HEK293 (cell line): ENCODE measurements around the gene MMP11.

ENCODE experiments used
- CTCF ChIA-PET: fragments of 350-600 bp; formaldehyde crosslinking; extraction: SDS; loops from one replicate; lab custom pipeline; 2021; ENCODE audit warnings: antibody characterized with exemption; lab: Yijun Ruan, JAX
- POLR2A ChIA-PET: fragments of 300-600 bp; formaldehyde crosslinking; extraction: SDS; loops from one replicate; lab custom pipeline; 2020; ENCODE audit warnings: antibody characterized with exemption, inconsistent platforms; lab: Yijun Ruan, JAX
- H3K27ac ChIP-seq: fragments of 200-500 bp; sonication (Bioruptor generic); 2 replicates; pipeline ENCODE4 v1.5.1; 2014; ENCODE audit warnings: low read depth, low read length, control low read depth, inconsistent platforms; ENCODE audit errors: extremely low read depth
- H3K36me3 ChIP-seq, 2 experiments: fragments of 200-500 bp in 1 of 2; sonication (Bioruptor generic) in 1 of 2; 1 replicate in 1 of 2; 2 replicates in 1 of 2; pipeline ENCODE4 v1.5.1; 2014 to 2017; ENCODE audit warnings: inconsistent platforms in 2 of 2, low read length in 2 of 2; ENCODE audit not compliant: control insufficient read depth in 2 of 2, insufficient read depth in 1 of 2
- H3K4me1 ChIP-seq: fragments of 200-500 bp; sonication (Bioruptor generic); 2 replicates; pipeline ENCODE4 v1.5.1; 2014; ENCODE audit warnings: mild to moderate bottlenecking, low read length, inconsistent platforms; ENCODE audit not compliant: control insufficient read depth, insufficient read depth
- H3K4me3 ChIP-seq: 2 replicates; pipeline ENCODE4 v1.5.1; 2011; ENCODE audit warnings: low read depth, mild to moderate bottlenecking, control low read depth, low read length, moderate library complexity
- H3K9me3 ChIP-seq: fragments of 200-500 bp; sonication (Bioruptor generic); 2 replicates; pipeline ENCODE4 v1.5.1; 2014; ENCODE audit warnings: low read depth, low read length, inconsistent platforms; ENCODE audit not compliant: control insufficient read depth, insufficient read depth
- GLI2 ChIP-seq: fragments of 450-650 bp; formaldehyde crosslinking; IDR thresholded peaks from 2 replicates; pipeline ENCODE4; 2017; ENCODE audit warnings: missing biosample characterization, missing genetic modification characterization, low read depth, borderline replicate concordance
- HOXA7 ChIP-seq: sonication (generic); formaldehyde crosslinking; IDR thresholded peaks from 2 replicates; pipeline ENCODE4 v1.8.1; 2022; ENCODE audit warnings: missing genetic modification reagents, borderline replicate concordance
- KLF16 ChIP-seq: fragments of 450-650 bp; formaldehyde crosslinking; IDR thresholded peaks from 2 replicates; pipeline ENCODE4 v1.5.1; 2017; ENCODE audit warnings: missing biosample characterization, missing genetic modification characterization
- MZF1 ChIP-seq: fragments of 450-650 bp; formaldehyde crosslinking; IDR thresholded peaks from 2 replicates; pipeline ENCODE4 v1.5.1; 2017; ENCODE audit warnings: missing biosample characterization, missing genetic modification characterization, borderline replicate concordance
- PRDM1 ChIP-seq: fragments of 450-650 bp; formaldehyde crosslinking; IDR thresholded peaks from 2 replicates; pipeline ENCODE4; 2016; ENCODE audit warnings: missing biosample characterization, missing genetic modification characterization
- REPIN1 ChIP-seq: fragments of 450-650 bp; formaldehyde crosslinking; IDR thresholded peaks from 2 replicates; pipeline ENCODE4 v1.5.1; 2017; ENCODE audit warnings: missing biosample characterization, missing genetic modification characterization, low read depth
- SALL2 ChIP-seq: fragments of 450-650 bp; formaldehyde crosslinking; IDR thresholded peaks from 2 replicates; pipeline ENCODE4 v1.5.0; 2017; ENCODE audit warnings: missing biosample characterization, mild to moderate bottlenecking, missing genetic modification characterization, borderline replicate concordance
- ZBTB17 ChIP-seq: fragments of 450-650 bp; formaldehyde crosslinking; IDR thresholded peaks from 2 replicates; pipeline ENCODE4 v1.5.1; 2016; ENCODE audit warnings: missing biosample characterization, missing genetic modification characterization
- ZBTB7A ChIP-seq: fragments of 450-650 bp; formaldehyde crosslinking; IDR thresholded peaks from 2 replicates; pipeline ENCODE4 v1.5.1; 2016; ENCODE audit warnings: low read depth, missing biosample characterization, missing genetic modification characterization
- ZFP3 ChIP-seq: fragments of 450-650 bp; formaldehyde crosslinking; IDR thresholded peaks from 2 replicates; pipeline ENCODE4 v1.5.1; 2016; ENCODE audit warnings: low read depth, missing biosample characterization, missing genetic modification characterization
- ZFP41 ChIP-seq: fragments of 450-650 bp; formaldehyde crosslinking; IDR thresholded peaks from 2 replicates; pipeline ENCODE4 v1.5.1; 2016; ENCODE audit warnings: missing biosample characterization, missing genetic modification characterization, borderline replicate concordance
- ZFP69B ChIP-seq: fragments of 450-650 bp; formaldehyde crosslinking; IDR thresholded peaks from 2 replicates; pipeline ENCODE4 v1.5.1; 2016; ENCODE audit warnings: missing biosample characterization, missing genetic modification characterization
- ZNF10 ChIP-seq: fragments of 450-650 bp; formaldehyde crosslinking; IDR thresholded peaks from 2 replicates; pipeline ENCODE4 v1.5.1; 2017; ENCODE audit warnings: missing biosample characterization, missing genetic modification characterization
- ZNF148 ChIP-seq: fragments of 450-650 bp; formaldehyde crosslinking; IDR thresholded peaks from 2 replicates; pipeline ENCODE4 v1.5.0; 2017; ENCODE audit warnings: missing biosample characterization, missing genetic modification characterization, borderline replicate concordance
- ZNF274 ChIP-seq, 2 experiments: fragments of 200-500 bp in 1 of 2; fragments of 450-650 bp in 1 of 2; sonication (Bioruptor generic) in 1 of 2; formaldehyde crosslinking in 1 of 2; IDR thresholded peaks; 2 replicates each; pipeline versions ENCODE4 v1.5.1 to v1.6.1; 2014 to 2016; ENCODE audit warnings: borderline replicate concordance in 1 of 2, inconsistent platforms in 1 of 2, low read length in 1 of 2, missing biosample characterization in 1 of 2, missing genetic modification characterization in 1 of 2
- ZNF302 ChIP-seq: fragments of 450-650 bp; formaldehyde crosslinking; IDR thresholded peaks from 2 replicates; pipeline ENCODE4 v1.5.1; 2016; ENCODE audit warnings: missing biosample characterization, missing genetic modification characterization, low read depth
- ZNF48 ChIP-seq: fragments of 450-650 bp; formaldehyde crosslinking; IDR thresholded peaks from 2 replicates; pipeline ENCODE4 v1.5.1; 2016; ENCODE audit warnings: missing biosample characterization, missing genetic modification characterization
- ZNF548 ChIP-seq: fragments of 450-650 bp; formaldehyde crosslinking; IDR thresholded peaks from 2 replicates; pipeline ENCODE4 v1.5.1; 2016; ENCODE audit warnings: missing biosample characterization, missing genetic modification characterization
- ZNF701 ChIP-seq: fragments of 450-650 bp; formaldehyde crosslinking; IDR thresholded peaks from 2 replicates; pipeline ENCODE4 v1.5.1; 2016; ENCODE audit warnings: missing biosample characterization, missing genetic modification characterization
- ZNF747 ChIP-seq: fragments of 450-650 bp; formaldehyde crosslinking; IDR thresholded peaks from 2 replicates; pipeline ENCODE4 v1.5.1; 2016; ENCODE audit warnings: missing biosample characterization, missing genetic modification characterization
- ZXDB ChIP-seq: fragments of 450-650 bp; formaldehyde crosslinking; IDR thresholded peaks from 2 replicates; pipeline ENCODE4 v1.5.1; 2016; ENCODE audit warnings: missing biosample characterization, missing genetic modification characterization
- TF ChIP-seq, protein P1 (sequence below): fragments of 450-650 bp; IDR thresholded peaks from 2 replicates; pipeline ENCODE4 v1.5.1; 2018; ENCODE audit warnings: missing biosample characterization, mild to moderate bottlenecking, missing genetic modification characterization
- TF ChIP-seq, protein P2 (sequence below): IDR thresholded peaks from 2 replicates; pipeline ENCODE4 v1.6.1; 2011; ENCODE audit warnings: mild to moderate bottlenecking, low read depth, low read length, borderline replicate concordance
- TF ChIP-seq, protein P3 (sequence below): fragments of 450-650 bp; formaldehyde crosslinking; IDR thresholded peaks from 2 replicates; pipeline ENCODE4 v1.5.1; 2016; ENCODE audit warnings: missing biosample characterization, missing genetic modification characterization

MMP11 gene

GRCh38 chr22:23778577-23778900, 5.9 kb downstream of the MMP11 start:
- TF ChIP-seq ZNF701 (tag by site-specific recombination) = no peak
- no peak for TF ChIP-seq ZNF48 (tag by site-specific recombination)
- TF ChIP-seq, protein P1, sequence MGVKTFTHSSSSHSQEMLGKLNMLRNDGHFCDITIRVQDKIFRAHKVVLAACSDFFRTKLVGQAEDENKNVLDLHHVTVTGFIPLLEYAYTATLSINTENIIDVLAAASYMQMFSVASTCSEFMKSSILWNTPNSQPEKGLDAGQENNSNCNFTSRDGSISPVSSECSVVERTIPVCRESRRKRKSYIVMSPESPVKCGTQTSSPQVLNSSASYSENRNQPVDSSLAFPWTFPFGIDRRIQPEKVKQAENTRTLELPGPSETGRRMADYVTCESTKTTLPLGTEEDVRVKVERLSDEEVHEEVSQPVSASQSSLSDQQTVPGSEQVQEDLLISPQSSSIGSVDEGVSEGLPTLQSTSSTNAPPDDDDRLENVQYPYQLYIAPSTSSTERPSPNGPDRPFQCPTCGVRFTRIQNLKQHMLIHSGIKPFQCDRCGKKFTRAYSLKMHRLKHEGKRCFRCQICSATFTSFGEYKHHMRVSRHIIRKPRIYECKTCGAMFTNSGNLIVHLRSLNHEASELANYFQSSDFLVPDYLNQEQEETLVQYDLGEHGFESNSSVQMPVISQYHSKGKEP (tag by site-specific recombination) = no peak
- no peak for TF ChIP-seq ZNF148 (tag by site-specific recombination)
- TF ChIP-seq ZFP69B = no peak
- TF ChIP-seq, protein P2, sequence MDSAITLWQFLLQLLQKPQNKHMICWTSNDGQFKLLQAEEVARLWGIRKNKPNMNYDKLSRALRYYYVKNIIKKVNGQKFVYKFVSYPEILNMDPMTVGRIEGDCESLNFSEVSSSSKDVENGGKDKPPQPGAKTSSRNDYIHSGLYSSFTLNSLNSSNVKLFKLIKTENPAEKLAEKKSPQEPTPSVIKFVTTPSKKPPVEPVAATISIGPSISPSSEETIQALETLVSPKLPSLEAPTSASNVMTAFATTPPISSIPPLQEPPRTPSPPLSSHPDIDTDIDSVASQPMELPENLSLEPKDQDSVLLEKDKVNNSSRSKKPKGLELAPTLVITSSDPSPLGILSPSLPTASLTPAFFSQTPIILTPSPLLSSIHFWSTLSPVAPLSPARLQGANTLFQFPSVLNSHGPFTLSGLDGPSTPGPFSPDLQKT = no peak
- no peak for TF ChIP-seq GLI2
- no peak for TF ChIP-seq ZFP41
- TF ChIP-seq ZBTB7A (tag by site-specific recombination) = no peak
- no peak for TF ChIP-seq ZXDB (tag by site-specific recombination)
- ChIA-PET CTCF (interaction anchor here (0.7 to 1.1 kb wide), 2 partner anchors 71 to 94 kb away, joined by 3 to 4 read pairs; no protein-coding TSS in a partner anchor), POLR2A (interaction anchor here (1.0 kb wide), 1 partner anchor 9 kb away, joined by 4 read pairs; no protein-coding TSS in a partner anchor)
- Histone ChIP-seq H3K4me3 (no peak overlapping the region), H3K4me1 (no peaks in the 10 kb centered on the region; the same call in 1 of the 2 replicates), H3K9me3 (no peaks in the 10 kb centered on the region), H3K27ac (no peak overlapping the region), H3K36me3 (no peaks in the 10 kb centered on the region)

DNA sequence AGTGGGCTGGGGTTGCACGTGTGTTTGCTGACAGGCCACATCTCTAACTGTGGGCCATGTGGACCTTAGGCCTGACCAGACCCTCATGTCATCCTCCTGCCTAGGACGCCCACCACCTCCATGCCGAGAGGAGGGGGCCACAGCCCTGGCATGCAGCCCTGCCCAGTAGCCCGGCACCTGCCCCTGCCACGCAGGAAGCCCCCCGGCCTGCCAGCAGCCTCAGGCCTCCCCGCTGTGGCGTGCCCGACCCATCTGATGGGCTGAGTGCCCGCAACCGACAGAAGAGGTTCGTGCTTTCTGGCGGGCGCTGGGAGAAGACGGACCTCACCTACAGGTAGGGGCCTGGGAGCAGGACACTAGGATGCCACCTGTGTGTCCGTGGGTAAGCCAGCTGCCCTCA, 6.4 kb downstream of the MMP11 start:
- TF ChIP-seq ZBTB17 (no peak), ZNF274 (IDR thresholded peaks at IDR 0.05; ENCODE audit: low read length) (no peak), ZNF274 (tag by site-specific recombination; IDR thresholded peaks at IDR 0.05; ENCODE audit: borderline replicate concordance) (no peak), ZNF747 (no peak)
- Histone ChIP-seq H3K4me1 (no peaks in the 10 kb centered on the region; the same call in 1 of the 2 replicates), H3K36me3 (no peaks in the 10 kb centered on the region), H3K9me3 (no peaks in the 10 kb centered on the region), H3K4me3 (no peak overlapping the region), H3K27ac (no peak overlapping the region)
- ChIA-PET CTCF (interaction anchor here (0.7 kb wide), 1 partner anchor 93 kb away, joined by 3 read pairs; no protein-coding TSS in a partner anchor), POLR2A (no interaction called here)

DNA sequence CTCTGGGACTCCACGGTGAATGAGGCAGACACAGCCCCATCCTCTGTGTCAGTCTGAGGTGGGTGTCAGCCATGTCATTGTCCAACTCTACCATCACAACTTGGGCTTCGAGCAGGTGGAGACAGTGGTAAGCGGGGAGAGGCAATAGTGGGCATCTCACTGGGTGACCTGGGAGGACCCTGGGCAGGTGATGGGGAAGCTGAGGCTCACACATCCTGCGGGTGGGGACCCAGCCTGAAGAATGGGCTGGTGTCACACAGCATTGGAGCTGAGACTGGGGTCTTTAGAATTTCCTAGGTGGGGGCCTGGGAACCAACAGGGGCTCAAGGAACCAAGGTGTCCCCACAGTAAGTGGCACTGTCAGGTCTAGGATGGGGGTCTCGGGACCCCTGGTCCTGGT, 7.1 kb downstream of the MMP11 start:
- H3K27ac ChIP-seq = no peak overlapping the region
- no peak overlapping the region for H3K4me3 ChIP-seq
- H3K36me3 ChIP-seq = no peaks in the 10 kb centered on the region
- H3K9me3 ChIP-seq = no peaks in the 10 kb centered on the region
- ChIA-PET POLR2A (no interaction called here), CTCF (interaction anchor here (0.5 to 0.6 kb wide), 2 partner anchors 19 to 126 kb away, joined by 3 to 4 read pairs; no protein-coding TSS in a partner anchor)
- no peaks in the 10 kb centered on the region; the same call in 1 of the 2 replicates for H3K4me1 ChIP-seq
- TF ChIP-seq ZNF10 (tag by site-specific recombination) = no peak
- no peak for TF ChIP-seq REPIN1 (tag by site-specific recombination)
- no peak for TF ChIP-seq ZFP3 (tag by site-specific recombination)
- TF ChIP-seq KLF16 = no peak
- TF ChIP-seq PRDM1 (tag by site-specific recombination) = no peak
- no peak for TF ChIP-seq MZF1 (tag by site-specific recombination)
- TF ChIP-seq ZNF548 = no peak
- TF ChIP-seq ZFP69B = no peak
- no peak for TF ChIP-seq HOXA7 (CRISPR knock-in tag)
- no peak for TF ChIP-seq SALL2
- TF ChIP-seq ZNF302 (tag by site-specific recombination) = no peak
- TF ChIP-seq, protein P3, sequence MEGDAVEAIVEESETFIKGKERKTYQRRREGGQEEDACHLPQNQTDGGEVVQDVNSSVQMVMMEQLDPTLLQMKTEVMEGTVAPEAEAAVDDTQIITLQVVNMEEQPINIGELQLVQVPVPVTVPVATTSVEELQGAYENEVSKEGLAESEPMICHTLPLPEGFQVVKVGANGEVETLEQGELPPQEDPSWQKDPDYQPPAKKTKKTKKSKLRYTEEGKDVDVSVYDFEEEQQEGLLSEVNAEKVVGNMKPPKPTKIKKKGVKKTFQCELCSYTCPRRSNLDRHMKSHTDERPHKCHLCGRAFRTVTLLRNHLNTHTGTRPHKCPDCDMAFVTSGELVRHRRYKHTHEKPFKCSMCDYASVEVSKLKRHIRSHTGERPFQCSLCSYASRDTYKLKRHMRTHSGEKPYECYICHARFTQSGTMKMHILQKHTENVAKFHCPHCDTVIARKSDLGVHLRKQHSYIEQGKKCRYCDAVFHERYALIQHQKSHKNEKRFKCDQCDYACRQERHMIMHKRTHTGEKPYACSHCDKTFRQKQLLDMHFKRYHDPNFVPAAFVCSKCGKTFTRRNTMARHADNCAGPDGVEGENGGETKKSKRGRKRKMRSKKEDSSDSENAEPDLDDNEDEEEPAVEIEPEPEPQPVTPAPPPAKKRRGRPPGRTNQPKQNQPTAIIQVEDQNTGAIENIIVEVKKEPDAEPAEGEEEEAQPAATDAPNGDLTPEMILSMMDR (tag by site-specific recombination) = no peak
- TF ChIP-seq, protein P2 = no peak
